Measurements from ENCODE around the gene CRB1.

GRCh38 chr1:197307136-197307535, 39.1 kb downstream of the CRB1 start:
- TF ChIP-seq RERE (CRISPR knock-in tag; IDR thresholded peaks at IDR 0.05; ENCODE audit: borderline replicate concordance) (no peak), ATF3 (IDR thresholded peaks at IDR 0.05) (no peak), ATF3 (CRISPR knock-in tag; conservative IDR thresholded peaks at IDR 0.05) (no peak), HMGXB4 (CRISPR knock-in tag; IDR thresholded peaks at IDR 0.05) (no peak), ZNF780A (CRISPR knock-in tag; IDR thresholded peaks at IDR 0.05) (no peak), CBX5 (IDR thresholded peaks at IDR 0.05; ENCODE audit: borderline replicate concordance, low read depth) (no peak), POLR2A (conservative IDR thresholded peaks at IDR 0.05) (no peak), POLR2AphosphoS5 (IDR thresholded peaks at IDR 0.05; ENCODE audit: control insufficient read depth, insufficient read depth, low read depth, low read length) (no peak), ZNF76 (CRISPR knock-in tag; IDR thresholded peaks at IDR 0.05; ENCODE audit: borderline replicate concordance) (no peak)
